ENCODE data around the gene ABHD17A. TPM values are rescaled to one million over a fixed set of nuclear protein-coding genes. Genes with fewer than 3 reads are reported as not detected.

Gene ABHD17A
- total and polyA plus RNA-seq, 9 of the 15 experiments (the other 6 are each of a cell fraction or from before 2014, with no cell fraction given), result 0.04 to 135 (median 21.8) TPM; not detected in 1

GRCh38 chr19:1872807-1873523 is 12.3 kb downstream of the ABHD17A start (continued):
- TF ChIP-seq MTF1 (CRISPR knock-in tag; IDR thresholded peaks at IDR 0.05; ENCODE audit: borderline replicate concordance) (no peak), HSF4 (CRISPR knock-in tag; IDR thresholded peaks at IDR 0.05; ENCODE audit: borderline replicate concordance) (no peak), ZSCAN29 (IDR thresholded peaks at IDR 0.05) (no peak), ZNF449 (CRISPR knock-in tag; IDR thresholded peaks at IDR 0.05) (no peak), ELF1 (tag; IDR thresholded peaks at IDR 0.05) (no peak), PHTF2 (CRISPR knock-in tag; IDR thresholded peaks at IDR 0.05) (no peak), BACH1 (tag; IDR thresholded peaks at IDR 0.05) (no peak), ZNF668 (CRISPR knock-in tag; IDR thresholded peaks at IDR 0.05) (no peak), CREB1 (IDR thresholded peaks at IDR 0.05) (no peak), CREB1 (CRISPR knock-in tag; IDR thresholded peaks at IDR 0.05) (0 out of 2 replicates have a peak, but pooled peaks have one; percentile 31), CCAR2 (IDR thresholded peaks at IDR 0.05; ENCODE audit: low read depth, low read length) (no peak), RBFOX2 (IDR thresholded peaks at IDR 0.05; ENCODE audit: low read depth, low read length) (peak; percentile 13), FOXA1 (IDR thresholded peaks at IDR 0.05; ENCODE audit: borderline replicate concordance) (no peak), ZNF511 (CRISPR knock-in tag; IDR thresholded peaks at IDR 0.05) (0 out of 2 replicates have a peak, but pooled peaks have one; percentile 17), ETS1 (conservative IDR thresholded peaks at IDR 0.05; ENCODE audit: control insufficient read depth, low read depth, low read length) (0 out of 2 replicates have a peak, but pooled peaks have one; percentile 39), RBM14 (IDR thresholded peaks at IDR 0.05; ENCODE audit: borderline replicate concordance, insufficient read depth, low read depth, low read length) (0 out of 2 replicates have a peak, but pooled peaks have one; percentile 4), SETDB1 (IDR thresholded peaks at IDR 0.05; ENCODE audit: low read length) (no peak), HMG20B (CRISPR knock-in tag; IDR thresholded peaks at IDR 0.05) (no peak), ZNF277 (CRISPR knock-in tag; IDR thresholded peaks at IDR 0.05; ENCODE audit: borderline replicate concordance) (no peak), ZBTB8A (IDR thresholded peaks at IDR 0.05; ENCODE audit: partially characterized antibody) (no peak), EP300 (IDR thresholded peaks at IDR 0.05; ENCODE audit: low read length) (no peak), ARID3A (IDR thresholded peaks at IDR 0.05; ENCODE audit: borderline replicate concordance, low read depth, low read length) (no peak)

All from K562 (cell line).